Measurements from ENCODE around the gene MRPS15.

- TF ChIP-seq, protein P1, sequence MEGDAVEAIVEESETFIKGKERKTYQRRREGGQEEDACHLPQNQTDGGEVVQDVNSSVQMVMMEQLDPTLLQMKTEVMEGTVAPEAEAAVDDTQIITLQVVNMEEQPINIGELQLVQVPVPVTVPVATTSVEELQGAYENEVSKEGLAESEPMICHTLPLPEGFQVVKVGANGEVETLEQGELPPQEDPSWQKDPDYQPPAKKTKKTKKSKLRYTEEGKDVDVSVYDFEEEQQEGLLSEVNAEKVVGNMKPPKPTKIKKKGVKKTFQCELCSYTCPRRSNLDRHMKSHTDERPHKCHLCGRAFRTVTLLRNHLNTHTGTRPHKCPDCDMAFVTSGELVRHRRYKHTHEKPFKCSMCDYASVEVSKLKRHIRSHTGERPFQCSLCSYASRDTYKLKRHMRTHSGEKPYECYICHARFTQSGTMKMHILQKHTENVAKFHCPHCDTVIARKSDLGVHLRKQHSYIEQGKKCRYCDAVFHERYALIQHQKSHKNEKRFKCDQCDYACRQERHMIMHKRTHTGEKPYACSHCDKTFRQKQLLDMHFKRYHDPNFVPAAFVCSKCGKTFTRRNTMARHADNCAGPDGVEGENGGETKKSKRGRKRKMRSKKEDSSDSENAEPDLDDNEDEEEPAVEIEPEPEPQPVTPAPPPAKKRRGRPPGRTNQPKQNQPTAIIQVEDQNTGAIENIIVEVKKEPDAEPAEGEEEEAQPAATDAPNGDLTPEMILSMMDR (IDR thresholded peaks at IDR 0.05): no peak
- no peak for TF ChIP-seq POLR2A (IDR thresholded peaks at IDR 0.05)
- TF ChIP-seq EP300 (IDR thresholded peaks at IDR 0.05): no peak
Measured at GRCh38 chr1:36450919-36451305, 13.3 kb downstream of the MRPS15 start.
